Measurements from ENCODE around the gene DNASE1L3.

Gene DNASE1L3

GRCh38 chr3:58191361-58191991, 19.3 kb downstream of the DNASE1L3 start:
- no peak for DNase-seq (ENCODE audit: low read depth, low spot score)
- H3K4me3 ChIP-seq (ENCODE audit: low read depth, low read length): no peak overlapping the region
- ChIA-PET CTCF (interaction anchor here (0.9 to 25.5 kb wide), 6 partner anchors 10 to 109 kb away, joined by 3 to 1062 read pairs (median 74); partner anchors contain the start of genes DNASE1L3, HTD2 and RPP14), POLR2A (no interaction called here)
- TF ChIP-seq, protein P1, sequence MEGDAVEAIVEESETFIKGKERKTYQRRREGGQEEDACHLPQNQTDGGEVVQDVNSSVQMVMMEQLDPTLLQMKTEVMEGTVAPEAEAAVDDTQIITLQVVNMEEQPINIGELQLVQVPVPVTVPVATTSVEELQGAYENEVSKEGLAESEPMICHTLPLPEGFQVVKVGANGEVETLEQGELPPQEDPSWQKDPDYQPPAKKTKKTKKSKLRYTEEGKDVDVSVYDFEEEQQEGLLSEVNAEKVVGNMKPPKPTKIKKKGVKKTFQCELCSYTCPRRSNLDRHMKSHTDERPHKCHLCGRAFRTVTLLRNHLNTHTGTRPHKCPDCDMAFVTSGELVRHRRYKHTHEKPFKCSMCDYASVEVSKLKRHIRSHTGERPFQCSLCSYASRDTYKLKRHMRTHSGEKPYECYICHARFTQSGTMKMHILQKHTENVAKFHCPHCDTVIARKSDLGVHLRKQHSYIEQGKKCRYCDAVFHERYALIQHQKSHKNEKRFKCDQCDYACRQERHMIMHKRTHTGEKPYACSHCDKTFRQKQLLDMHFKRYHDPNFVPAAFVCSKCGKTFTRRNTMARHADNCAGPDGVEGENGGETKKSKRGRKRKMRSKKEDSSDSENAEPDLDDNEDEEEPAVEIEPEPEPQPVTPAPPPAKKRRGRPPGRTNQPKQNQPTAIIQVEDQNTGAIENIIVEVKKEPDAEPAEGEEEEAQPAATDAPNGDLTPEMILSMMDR (IDR thresholded peaks at IDR 0.05; ENCODE audit: insufficient read depth, low read length, missing control alignments): no peak

DNA sequence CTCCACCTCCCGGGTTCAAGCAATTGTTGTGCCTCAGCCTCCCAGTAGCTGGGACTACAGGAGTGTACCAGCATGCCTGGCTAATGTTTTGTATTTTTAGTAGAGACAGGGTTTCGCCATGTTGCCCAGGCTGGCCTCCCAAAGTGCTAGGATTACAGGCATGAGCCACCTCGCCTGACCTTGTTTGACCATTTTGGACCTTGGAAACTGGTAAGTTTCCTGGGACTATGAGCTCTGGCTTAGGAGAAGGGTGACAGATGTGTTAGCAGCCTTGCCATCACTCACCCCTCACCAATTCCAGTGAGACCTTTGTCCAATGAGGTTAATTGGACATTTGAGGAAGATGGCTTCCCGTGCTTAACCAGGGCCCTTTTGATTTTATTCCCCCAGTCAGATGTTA, 19.9 kb downstream of the DNASE1L3 start:
- TF ChIP-seq, protein P1 (IDR thresholded peaks at IDR 0.05; ENCODE audit: insufficient read depth, low read length, missing control alignments): no peak
- DNase-seq (ENCODE audit: low read depth, low spot score): no peak
- ChIA-PET CTCF (interaction anchor here (0.9 to 25.5 kb wide), 6 partner anchors 12 to 110 kb away, joined by 3 to 1062 read pairs (median 74); partner anchors contain the start of genes DNASE1L3, HTD2 and RPP14), POLR2A (no interaction called here)
- no peak overlapping the region for H3K4me3 ChIP-seq (ENCODE audit: low read depth, low read length)

GRCh38 chr3:58190291-58190690, 20.5 kb downstream of the DNASE1L3 start:
- TF ChIP-seq, protein P1 (IDR thresholded peaks at IDR 0.05; ENCODE audit: insufficient read depth, low read length, missing control alignments): no peak
- no peak overlapping the region for H3K4me3 ChIP-seq (ENCODE audit: low read depth, low read length)
- POLR2A ChIA-PET: no interaction called here
- CTCF ChIA-PET: interaction anchor here (0.9 to 25.5 kb wide), 8 partner anchors 9 to 110 kb away, joined by 3 to 1062 read pairs (median 11); partner anchors contain the start of genes DNASE1L3, HTD2 and RPP14
- no peak for DNase-seq (ENCODE audit: low read depth, low spot score)

- DNase-seq (ENCODE audit: low read depth, low spot score): no peak
- CTCF ChIA-PET: interaction anchor here (0.9 to 25.5 kb wide), 13 partner anchors 10 to 226 kb away, joined by 3 to 1062 read pairs (median 6); partner anchors contain the start of genes DNASE1L3, HTD2 and RPP14
- POLR2A ChIA-PET: no interaction called here
- H3K4me3 ChIP-seq (ENCODE audit: low read depth, low read length): no peak overlapping the region
- TF ChIP-seq, protein P1 (IDR thresholded peaks at IDR 0.05; ENCODE audit: insufficient read depth, low read length, missing control alignments): no peak
Observed at GRCh38 chr3:58189691-58190090, 21.1 kb downstream of the DNASE1L3 start.

DNA sequence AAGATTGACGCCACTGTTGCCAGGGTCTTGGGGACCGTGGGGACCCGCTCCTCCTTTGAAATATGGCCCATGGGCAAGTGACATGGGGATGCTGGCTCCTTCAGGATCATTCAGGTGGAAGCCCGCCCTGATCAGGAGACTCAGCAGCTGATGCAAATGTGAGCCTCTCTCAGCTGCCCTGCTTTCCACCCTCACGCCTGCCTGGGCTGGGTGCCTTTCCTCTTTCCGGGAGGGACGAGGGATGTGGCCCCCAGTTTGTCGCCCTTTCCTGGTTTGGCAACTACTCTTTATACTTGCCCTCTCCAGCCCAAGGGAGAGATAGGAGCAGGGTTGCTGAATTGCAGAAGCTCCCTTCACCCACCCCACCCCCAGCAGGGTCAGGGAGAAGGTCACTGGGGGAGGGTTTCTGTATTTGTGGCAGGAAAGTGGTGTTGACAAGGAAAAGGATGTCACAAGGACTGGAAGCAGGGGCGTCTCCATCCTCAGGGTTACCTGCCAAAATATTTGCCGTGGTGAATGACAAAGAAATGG, 21.8 kb downstream of the DNASE1L3 start:
- no peak for DNase-seq (ENCODE audit: low read depth, low spot score)
- ChIA-PET CTCF (interaction anchor here (0.9 to 25.5 kb wide), 27 partner anchors 8 to 377 kb away, joined by 3 to 1062 read pairs (median 5); partner anchors contain the start of genes DNASE1L3, HTD2 and RPP14), POLR2A (no interaction called here)
- no peak overlapping the region for H3K4me3 ChIP-seq (ENCODE audit: low read depth, low read length)
- TF ChIP-seq, protein P1 (IDR thresholded peaks at IDR 0.05; ENCODE audit: insufficient read depth, low read length, missing control alignments): no peak

- POLR2A ChIA-PET: no interaction called here
- TF ChIP-seq, protein P1 (IDR thresholded peaks at IDR 0.05; ENCODE audit: insufficient read depth, low read length, missing control alignments): no peak
- CTCF ChIA-PET: interaction anchor here (0.6 to 25.5 kb wide), 35 partner anchors 9 to 378 kb away, joined by 3 to 1062 read pairs (median 4); partner anchors contain the start of genes DNASE1L3, HTD2 and RPP14
- H3K4me3 ChIP-seq (ENCODE audit: low read depth, low read length): no peak overlapping the region
- DNase-seq (ENCODE audit: low read depth, low spot score): no peak
Observed at GRCh38 chr3:58188173-58188564, 22.6 kb downstream of the DNASE1L3 start.

All from AG04449 (cell line).